Uterus (tissue), 4 donors: ENCODE results near the gene A1BG. TPM values are rescaled to one million over a fixed set of nuclear protein-coding genes. Genes with fewer than 3 reads are reported as not detected.

ENCODE experiments used
- DNase-seq, 2 donors: peaks; one replicate each; pipeline ENCODE4 v3.0.0-alpha.2; 2019 to 2020
- H3K27ac ChIP-seq, 2 donors: fragments of 200-600 bp; sonication (generic); 1 replicate in 1 of 2; 2 replicates in 1 of 2; pipeline ENCODE4 v1.5.1; 2016 to 2018
- H3K27me3 ChIP-seq, 2 donors: fragments of 200-600 bp; sonication (generic); one replicate each; pipeline ENCODE4 v1.5.1; 2018 to 2019; ENCODE audit warnings: control low read depth in 1 of 2
- H3K36me3 ChIP-seq, 2 donors: fragments of 200-600 bp; sonication (generic); one replicate each; pipeline ENCODE4 v1.5.1; 2019; ENCODE audit warnings: control low read depth in 1 of 2
- H3K4me1 ChIP-seq, 2 donors: fragments of 200-600 bp; sonication (generic); one replicate each; pipeline ENCODE4 v1.5.1; 2018 to 2019; ENCODE audit warnings: control low read depth in 1 of 2
- H3K4me3 ChIP-seq, 2 donors: fragments of 200-600 bp; sonication (generic); 1 replicate in 1 of 2; 2 replicates in 1 of 2; pipeline ENCODE4 v1.5.1; 2018 to 2019; ENCODE audit warnings: mild to moderate bottlenecking in 1 of 2
- H3K9me3 ChIP-seq, 2 donors: fragments of 200-600 bp; sonication (generic); one replicate each; pipeline ENCODE4 v1.5.1; 2019; ENCODE audit warnings: control low read depth in 1 of 2
- CTCF ChIP-seq, 4 experiments: fragments of 200-600 bp in 2 of 4; fragments of 450-650 bp in 2 of 4; sonication (generic) in 2 of 4; IDR thresholded peaks; one replicate each; pipeline ENCODE4 v1.5.1; 2016 to 2019; ENCODE audit warnings: antibody characterized with exemption in 4 of 4, mild to moderate bottlenecking in 2 of 4, moderate library complexity in 1 of 4
- POLR2A ChIP-seq, 2 donors: fragments of 450-650 bp; IDR thresholded peaks; one replicate each; pipeline ENCODE4 v1.6.1; 2016; ENCODE audit warnings: antibody characterized with exemption in 2 of 2, mild to moderate bottlenecking in 1 of 2, moderate library complexity in 1 of 2
- intact Hi-C: fragments of 100-400 bp; cut with DNase I; formaldehyde crosslinking; loops from one replicate; pipeline ENCODE4 v1.15.1; 2023; ENCODE audit warnings: low total_unique reads
- total RNA-seq, 4 donors: library from RNA; depleted of rRNA in 3 of 4; stranded (reverse); fragments of >200 nt in 3 of 4; gene quantifications; one replicate each; pipeline versions ENCODE4 v1.1.0 to v1.2.4, GENCODE V29; 2014 to 2023
- donor health status: DM: yes; HTN: yes; CAD: no.

Gene A1BG
- total RNA-seq, 4 donors from 2014 or later, result 2.8 to 108 (median 12.9) TPM

- no peaks in the 10 kb centered on the region for H3K9me3 ChIP-seq
- H3K4me3 ChIP-seq, result no peak overlapping the region
- no peak for DNase-seq
- TF ChIP-seq POLR2A (IDR thresholded peaks at IDR 0.05) (no peak), CTCF (IDR thresholded peaks at IDR 0.05) (no peak)
- no peaks in the 10 kb centered on the region for H3K27me3 ChIP-seq
- H3K4me1 ChIP-seq, result peaks cover 0 to 15% of the 10 kb centered on the region in 2 donors
- intact Hi-C loops, result no loop called here
- H3K36me3 ChIP-seq, result no peaks in the 10 kb centered on the region
- H3K27ac ChIP-seq, result no peak overlapping the region
Measured at GRCh38 chr19:58357481-58358145, 4.3 kb upstream of the A1BG start.

- Histone ChIP-seq H3K27me3 (no peaks in the 10 kb centered on the region), H3K4me3 (peak overlapping the region; percentile 14 to 20), H3K27ac (no peak overlapping the region)
Measured at GRCh38 chr19:58356766-58357480, 3.6 kb upstream of the A1BG start.

GRCh38 chr19:58355908-58356765 lies 2.8 kb upstream of the A1BG start:
- Histone ChIP-seq H3K36me3 (no peaks in the 10 kb centered on the region), H3K27ac (no peak overlapping the region), H3K4me1 (peaks cover 0 to 15% of the 10 kb centered on the region in 2 donors), H3K9me3 (no peaks in the 10 kb centered on the region), H3K4me3 (peak overlapping the region; percentile 14 to 20), H3K27me3 (no peaks in the 10 kb centered on the region)
- DNase-seq, result no peak
- intact Hi-C loops, result no loop called here
- TF ChIP-seq CTCF (IDR thresholded peaks at IDR 0.05) (no peak), POLR2A (IDR thresholded peaks at IDR 0.05) (no peak)

More at GRCh38 chr19:58356766-58357480, 3.6 kb upstream of the A1BG start:
- Histone ChIP-seq H3K9me3 (no peaks in the 10 kb centered on the region), H3K36me3 (no peaks in the 10 kb centered on the region), H3K4me1 (peaks cover 0 to 15% of the 10 kb centered on the region in 2 donors)
- no peak for DNase-seq
- intact Hi-C loops, result no loop called here
- no peak for TF ChIP-seq CTCF (IDR thresholded peaks at IDR 0.05)
- no peak for TF ChIP-seq POLR2A (IDR thresholded peaks at IDR 0.05)

GRCh38 chr19:58355215-58355796 lies 2.0 kb upstream of the A1BG start:
- H3K27me3 ChIP-seq, result no peaks in the 10 kb centered on the region
- DNase-seq, result no peak
- intact Hi-C loops, result no loop called here

More at GRCh38 chr19:58355215-58355796, 2.0 kb upstream of the A1BG start:
- TF ChIP-seq CTCF (IDR thresholded peaks at IDR 0.05) (no peak), POLR2A (IDR thresholded peaks at IDR 0.05) (no peak)
- H3K9me3 ChIP-seq, result no peaks in the 10 kb centered on the region
- H3K4me3 ChIP-seq, result no peak overlapping the region
- H3K36me3 ChIP-seq, result no peaks in the 10 kb centered on the region
- peaks cover 0 to 15% of the 10 kb centered on the region in 2 donors for H3K4me1 ChIP-seq
- H3K27ac ChIP-seq, result no peak overlapping the region
